Stimulated activated CD8-positive, alpha-beta memory T cell treated with anti-CD3 and anti-CD28 coated beads, Interleukin-2, amount 100 ng/mL, for 1 hour (primary cell): ENCODE data around the gene NCOA6.

Experiments
- DNase-seq, 2 donors: peaks; one replicate each; pipeline ENCODE4 v3.0.0-alpha.2; 2020; ENCODE audit warnings: low read depth in 2 of 2

The NCOA6 gene

DNA sequence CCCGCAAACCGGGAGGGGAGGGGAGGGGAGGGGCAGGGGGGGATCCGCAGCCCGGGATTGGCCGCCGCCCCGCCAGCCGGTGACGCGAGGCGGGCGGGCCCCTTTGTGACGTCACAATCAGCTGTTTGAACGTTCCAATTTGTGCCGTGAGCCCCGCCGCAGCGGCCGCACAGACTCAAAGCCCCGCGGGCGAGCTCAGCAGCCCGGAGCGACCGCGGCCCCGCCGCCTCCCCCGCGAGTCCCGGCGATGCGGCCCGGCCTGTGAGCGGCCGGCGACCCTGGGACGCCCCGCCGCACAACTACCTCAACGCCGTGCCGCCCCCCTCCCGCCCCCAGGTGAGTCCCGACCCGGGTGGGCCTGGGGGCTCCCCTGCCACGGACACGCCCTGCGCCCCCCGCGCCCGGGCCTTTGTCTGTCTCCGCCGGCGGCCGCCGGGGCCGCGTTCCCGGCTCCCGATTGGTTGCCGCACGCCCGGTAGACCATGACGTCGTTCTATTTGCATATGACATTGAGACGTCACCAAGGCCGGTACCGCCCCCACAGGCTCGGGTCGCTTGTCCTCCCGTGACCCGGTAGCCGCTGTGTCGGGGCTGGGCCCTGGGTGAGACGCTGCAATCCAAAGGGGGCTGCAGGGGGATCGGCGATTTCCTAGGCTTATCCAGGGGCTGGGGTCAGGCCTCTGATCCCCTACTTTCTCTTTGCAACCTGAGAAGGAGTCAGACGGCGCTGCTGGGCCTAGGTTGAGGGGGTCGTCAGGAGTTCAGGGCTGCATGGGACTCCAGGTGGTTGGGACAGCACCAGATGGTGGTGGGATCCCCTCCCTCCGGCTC is 121.1 kb downstream of the NCOA6 start, which contains the start of gene TP53INP2:
Gene TP53INP2 (plus strand): TSS at position 168 of the 831 bp plus-strand sequence. CDS start 4,396 bp downstream, outside the sequence.
- DNase-seq = peak; percentile 73 to 82

DNA sequence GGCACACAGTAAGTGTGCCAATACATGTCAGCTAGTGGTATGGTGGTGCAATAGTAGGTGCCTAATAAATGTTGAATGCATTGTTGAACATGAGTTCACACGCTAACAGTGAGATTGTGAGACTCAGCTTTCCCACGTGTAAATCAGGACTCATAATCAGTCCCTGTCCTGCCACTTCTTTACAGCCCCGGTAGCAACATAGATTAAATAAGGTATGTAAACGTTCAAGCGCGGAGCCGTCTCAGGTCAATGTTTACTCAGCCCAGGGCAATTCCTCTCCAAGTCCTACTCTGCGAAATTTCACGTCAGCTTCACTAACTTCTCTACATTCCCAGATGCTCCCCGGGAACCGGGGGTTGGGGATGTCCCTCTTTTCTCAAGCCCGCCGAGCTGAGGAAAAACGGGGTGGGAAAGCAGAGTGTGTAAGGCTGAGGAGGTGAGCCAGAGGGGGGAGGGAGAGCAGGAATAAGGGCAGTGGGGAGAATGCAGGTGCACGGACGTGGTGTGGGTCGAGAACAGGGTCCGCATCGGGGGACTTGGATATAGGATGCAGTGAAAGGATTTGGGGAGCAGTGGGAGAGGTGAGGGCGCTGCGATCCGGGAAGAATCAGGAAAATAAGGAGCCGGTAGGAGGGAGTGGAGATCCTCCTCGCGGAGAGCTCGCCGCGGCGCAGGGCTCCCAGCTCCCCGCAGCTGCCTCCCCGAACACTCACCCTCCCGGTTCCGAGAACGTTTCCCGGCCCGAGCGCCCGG is 121.9 kb downstream of the NCOA6 start:
- DNase-seq = no peak

DNA sequence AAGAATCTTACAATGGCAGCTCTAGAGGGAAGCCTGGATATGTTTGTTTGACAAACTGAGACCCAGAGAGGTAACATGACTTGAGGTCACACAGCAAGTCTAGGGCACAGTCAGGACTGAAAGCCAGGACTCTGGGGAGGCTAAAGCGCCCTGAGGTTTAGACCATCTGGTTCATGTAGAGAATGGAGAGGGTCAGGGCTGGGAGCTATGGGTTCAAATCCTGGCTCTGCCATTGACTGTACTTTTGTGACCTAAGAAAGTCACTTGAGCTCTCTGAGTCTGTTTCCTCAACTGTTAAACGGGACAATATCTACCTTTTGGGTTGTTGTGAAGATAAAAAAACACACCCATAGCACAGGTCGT is 122.4 kb downstream of the NCOA6 start:
- DNase-seq = no peak

GRCh38 chr20:34701405-34702085 is 123.9 kb downstream of the NCOA6 start:
- DNase-seq = no peak

DNA sequence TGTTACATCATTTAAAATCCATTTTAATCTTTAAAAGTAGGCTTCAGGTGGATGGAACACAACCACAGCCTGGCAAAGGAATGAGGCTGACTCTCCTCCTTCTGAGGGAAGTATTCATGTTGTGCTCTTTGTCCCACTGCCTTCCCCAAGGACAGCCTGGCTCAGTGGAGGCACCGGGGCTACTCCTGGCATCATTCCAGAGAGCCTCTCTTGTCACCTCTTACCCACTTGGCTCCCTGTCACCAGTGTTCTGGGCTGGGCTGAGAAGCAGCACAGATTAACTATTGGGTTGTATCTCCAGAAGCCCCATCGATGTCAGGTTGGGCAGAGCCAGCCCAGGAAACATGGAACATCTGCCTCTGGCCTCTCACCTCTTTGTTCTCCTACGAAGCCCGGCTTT is 132.0 kb downstream of the NCOA6 start:
- DNase-seq = no peak

DNA sequence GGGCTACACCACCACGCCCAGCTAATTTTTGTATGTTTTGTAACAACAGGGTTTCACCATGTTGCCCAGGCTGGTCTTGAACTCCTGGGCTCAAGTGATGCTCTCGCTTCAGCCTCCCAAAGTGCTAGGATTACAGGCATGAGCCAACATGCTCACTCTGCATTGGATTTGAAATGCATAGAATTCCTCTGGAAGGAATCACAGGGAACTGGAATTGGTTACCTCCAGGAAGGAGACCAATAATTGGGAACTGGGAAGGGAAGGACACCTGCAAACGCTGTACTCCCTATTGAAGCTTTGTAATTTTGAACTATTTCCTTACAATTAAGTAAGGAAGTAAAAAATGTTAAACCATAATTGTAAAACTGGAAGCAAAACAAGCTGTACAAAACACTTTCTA is 133.6 kb downstream of the NCOA6 start:
- no peak for DNase-seq

- DNase-seq = no peak
Measured at GRCh38 chr20:34689486-34689885, 136.0 kb downstream of the NCOA6 start.

DNA sequence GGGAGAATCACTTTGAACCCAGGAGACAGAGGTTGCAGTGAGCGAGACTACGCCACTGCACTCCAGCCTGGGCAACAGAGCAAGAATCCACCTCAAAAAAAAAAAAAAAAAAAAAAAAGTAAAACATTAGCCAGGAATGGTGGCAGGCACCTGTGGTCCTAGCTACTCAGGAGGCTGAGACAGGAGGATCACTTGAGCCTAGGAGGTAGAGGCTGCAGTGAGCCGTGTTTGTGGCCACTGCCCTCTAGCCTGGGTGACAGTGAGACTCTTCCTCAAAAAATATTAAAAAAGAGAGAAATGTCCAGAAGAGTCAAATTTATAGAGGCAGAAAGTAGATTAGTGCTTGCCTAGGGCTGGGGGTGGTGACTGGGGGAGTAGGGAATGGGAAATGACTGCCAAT is 141.8 kb downstream of the NCOA6 start:
- DNase-seq = no peak

GRCh38 chr20:34680586-34681175 is 144.8 kb downstream of the NCOA6 start:
- DNase-seq = no peak

GRCh38 chr20:34676642-34677373 is 148.6 kb downstream of the NCOA6 start, which contains the start of gene PIGU:
PIGU (minus strand) TSS chr20:34677092; CDS start chr20:34677085, 7 bp downstream.
- DNase-seq = peak; percentile 90 to 91

GRCh38 chr20:34675993-34676641 is 149.3 kb downstream of the NCOA6 start:
- no peak for DNase-seq

DNA sequence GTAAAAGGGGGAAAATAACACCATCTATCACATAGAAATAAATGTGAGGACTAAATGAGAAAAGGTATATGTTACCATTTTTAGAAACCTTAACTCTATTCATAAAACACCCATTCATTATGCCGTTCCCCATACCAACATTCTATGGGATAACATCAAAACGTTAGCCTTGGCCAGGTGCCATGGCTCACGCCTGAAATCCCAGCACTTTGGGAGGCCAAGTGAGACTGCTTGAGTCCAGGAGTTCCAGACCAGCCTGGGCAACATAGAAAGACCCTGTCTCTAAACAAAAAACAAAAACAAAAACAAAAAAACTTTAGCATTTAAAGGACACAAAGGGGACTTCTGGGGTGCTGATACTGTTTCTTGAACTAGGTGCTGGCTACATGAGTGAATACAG is 149.9 kb downstream of the NCOA6 start:
- no peak for DNase-seq

DNA sequence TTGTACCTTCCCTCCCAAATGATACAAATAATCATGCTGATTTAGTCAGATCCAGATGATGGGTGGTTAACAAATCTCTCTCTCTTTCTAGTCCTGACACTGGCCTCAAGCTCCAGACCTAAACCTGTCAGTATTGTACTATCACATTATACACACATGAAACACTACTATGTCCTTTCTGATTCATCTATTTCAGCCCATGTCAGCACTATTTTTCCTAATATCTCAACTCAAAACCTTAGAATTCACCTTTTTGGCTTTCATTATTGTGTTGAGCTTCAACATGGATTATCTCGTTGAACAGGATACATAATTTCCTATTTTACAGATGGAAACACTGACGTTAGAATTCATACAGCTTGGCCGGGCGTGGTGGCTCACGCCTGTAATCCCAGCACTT is 152.0 kb downstream of the NCOA6 start:
- no peak for DNase-seq

GRCh38 chr20:34669094-34669493 is 156.4 kb downstream of the NCOA6 start:
- no peak for DNase-seq
